IMR-90 (cell line): ENCODE results near the gene DNAH6. TPM values are rescaled to one million over a fixed set of nuclear protein-coding genes. Genes with fewer than 3 reads are reported as not detected.

Experiments used
- ATAC-seq: fragments of 200-7000 bp; cut with Tn5 transposase; 2 replicates; pipeline ENCODE4 v1.9.1; 2020; ENCODE audit warnings: low read depth, mild to moderate bottlenecking, moderate library complexity
- BruUV-seq: library from RNA; stranded (reverse); fragments of 400-500 nt; replicated peaks from 2 replicates; lab custom pipeline; 2021; lab: Mats Ljungman, UMichigan
- CTCF ChIA-PET: fragments of 300-600 bp; formaldehyde crosslinking; extraction: SDS; loops from one replicate; lab custom pipeline; 2021; ENCODE audit warnings: antibody characterized with exemption; lab: Yijun Ruan, JAX
- POLR2A ChIA-PET: fragments of 300-600 bp; sonication (Branson Sonifier 250); formaldehyde crosslinking; loops from one replicate; lab custom pipeline; 2022; ENCODE audit warnings: antibody characterized with exemption; ENCODE audit not compliant: unreplicated experiment; lab: Charles Lee
- DNase-seq: peaks from one replicate; pipeline ENCODE4 v3.0.0; 2013
- H2AFZ ChIP-seq: replicated peaks from 2 replicates; pipeline ENCODE3; 2013; ENCODE audit warnings: low read length, mild to moderate bottlenecking; ENCODE audit not compliant: poor library complexity
- H2AK5ac ChIP-seq: 2 replicates; pipeline ENCODE4 v1.6.1; 2013; ENCODE audit warnings: low read depth, low read length, inconsistent platforms
- H2AK9ac ChIP-seq: replicated peaks from 2 replicates; pipeline ENCODE3; 2013; ENCODE audit warnings: mild to moderate bottlenecking, low read depth, low read length, moderate library complexity; ENCODE audit not compliant: poor library complexity
- H2BK120ac ChIP-seq: 2 replicates; pipeline ENCODE4 v1.6.1; 2013; ENCODE audit warnings: low read depth, low read length, inconsistent platforms
- H2BK15ac ChIP-seq: 3 replicates; pipeline ENCODE4 v1.6.1; 2013; ENCODE audit warnings: low read depth, low read length, inconsistent platforms
- H2BK20ac ChIP-seq: 2 replicates; pipeline ENCODE4 v1.6.1; 2013; ENCODE audit warnings: low read depth, mild to moderate bottlenecking, inconsistent platforms, low read length, moderate library complexity
- H2BK5ac ChIP-seq: 2 replicates; pipeline ENCODE4 v1.6.1; 2013; ENCODE audit warnings: mild to moderate bottlenecking, low read depth, low read length, inconsistent platforms; ENCODE audit not compliant: poor library complexity, severe bottlenecking
- H3K14ac ChIP-seq: replicated peaks from 2 replicates; pipeline ENCODE4 v1.6.1; 2013; ENCODE audit warnings: low read depth, low read length, inconsistent platforms
- H3K18ac ChIP-seq: 2 replicates; pipeline ENCODE4 v1.6.1; 2013; ENCODE audit warnings: low read depth, low read length, control low read depth
- H3K23ac ChIP-seq: 2 replicates; pipeline ENCODE4 v1.6.1; 2013; ENCODE audit warnings: low read depth, low read length, inconsistent platforms
- H3K27ac ChIP-seq: 2 replicates; pipeline ENCODE4 v1.5.1; 2013; ENCODE audit warnings: mild to moderate bottlenecking, control low read depth, low read length; ENCODE audit not compliant: insufficient read depth
- H3K27me3 ChIP-seq: 2 replicates; pipeline ENCODE4 v1.6.1; 2013; ENCODE audit warnings: low read length; ENCODE audit not compliant: control insufficient read depth, insufficient read depth
- H3K36me3 ChIP-seq: 2 replicates; pipeline ENCODE4 v1.6.1; 2013; ENCODE audit warnings: low read length, mixed read lengths; ENCODE audit not compliant: control insufficient read depth, insufficient read depth
- H3K4ac ChIP-seq: 2 replicates; pipeline ENCODE4 v1.6.1; 2013; ENCODE audit warnings: low read depth, low read length, inconsistent platforms
- H3K4me1 ChIP-seq: 2 replicates; pipeline ENCODE4 v1.6.1; 2013; ENCODE audit warnings: low read length, mixed read lengths; ENCODE audit not compliant: control insufficient read depth, insufficient read depth
- H3K4me2 ChIP-seq: 2 replicates; pipeline ENCODE4 v1.6.1; 2013; ENCODE audit warnings: low read depth, mild to moderate bottlenecking, control low read depth, low read length, moderate library complexity
- H3K4me3 ChIP-seq: 2 replicates; pipeline ENCODE4 v1.5.1; 2013; ENCODE audit warnings: low read depth, mild to moderate bottlenecking, control low read depth, low read length, moderate library complexity; ENCODE audit not compliant: insufficient read depth
- H3K56ac ChIP-seq: 2 replicates; pipeline ENCODE4 v1.6.1; 2013; ENCODE audit warnings: low read length, inconsistent platforms; ENCODE audit not compliant: insufficient read depth; ENCODE audit errors: extremely low read depth
- H3K79me1 ChIP-seq, 2 experiments: 2 replicates each; pipeline ENCODE4 v1.6.1; 2013; ENCODE audit warnings: low read length in 2 of 2, inconsistent platforms in 1 of 2, low read depth in 1 of 2
- H3K9ac ChIP-seq: 2 replicates; pipeline ENCODE4 v1.6.1; 2013; ENCODE audit warnings: low read depth, low read length, control low read depth
- H3K9me1 ChIP-seq: 2 replicates; pipeline ENCODE4 v1.6.1; 2013; ENCODE audit warnings: low read length, inconsistent platforms; ENCODE audit not compliant: insufficient read depth
- H3K9me3 ChIP-seq: 2 replicates; pipeline ENCODE4 v1.6.1; 2013; ENCODE audit warnings: low read length; ENCODE audit not compliant: control insufficient read depth, insufficient read depth
- H4K20me1 ChIP-seq: 2 replicates; pipeline ENCODE4 v1.6.1; 2013; ENCODE audit warnings: low read length, inconsistent platforms; ENCODE audit not compliant: insufficient read depth
- H4K5ac ChIP-seq: 2 replicates; pipeline ENCODE4 v1.6.1; 2013; ENCODE audit warnings: mild to moderate bottlenecking, low read depth, low read length, control low read depth
- H4K8ac ChIP-seq, 2 experiments: 2 replicates each; pipeline ENCODE4 v1.6.1; 2013; ENCODE audit warnings: low read depth in 2 of 2, low read length in 2 of 2, control low read depth in 1 of 2, inconsistent platforms in 1 of 2
- H4K91ac ChIP-seq: 2 replicates; pipeline ENCODE4 v1.6.1; 2013; ENCODE audit warnings: low read depth, low read length, inconsistent platforms; ENCODE audit not compliant: insufficient read depth
- BHLHE40 ChIP-seq: fragments of 150-350 bp; IDR thresholded peaks from 2 replicates; pipeline ENCODE4 v1.6.1; 2016; ENCODE audit warnings: mild to moderate bottlenecking, low read depth, low read length
- CEBPB ChIP-seq: IDR thresholded peaks from 2 replicates; pipeline ENCODE4 v1.6.1; 2012; ENCODE audit warnings: low read depth, low read length, improper control_type of control experiment
- CHD1 ChIP-seq: IDR thresholded peaks from 2 replicates; pipeline ENCODE4 v1.6.1; 2012; ENCODE audit warnings: low read depth, low read length, improper control_type of control experiment
- CTCF ChIP-seq: conservative IDR thresholded peaks from 2 replicates; pipeline ENCODE4 v1.5.1; 2012; ENCODE audit warnings: mild to moderate bottlenecking, low read depth, low read length, improper control_type of control experiment
- FOS ChIP-seq: fragments of 150-350 bp; IDR thresholded peaks from 2 replicates; pipeline ENCODE4 v1.6.1; 2016; ENCODE audit warnings: low read depth, low read length
- MAFK ChIP-seq: IDR thresholded peaks from 2 replicates; pipeline ENCODE4 v1.6.1; 2012; ENCODE audit warnings: low read depth, low read length, improper control_type of control experiment
- MAZ ChIP-seq: IDR thresholded peaks from 2 replicates; pipeline ENCODE4 v1.6.1; 2012; ENCODE audit warnings: low read depth, mild to moderate bottlenecking, low read length, improper control_type of control experiment, moderate library complexity, borderline replicate concordance
- MXI1 ChIP-seq: IDR thresholded peaks from 2 replicates; pipeline ENCODE4 v1.6.1; 2012; ENCODE audit warnings: low read depth, mild to moderate bottlenecking, low read length, moderate library complexity, borderline replicate concordance
- NFE2L2 ChIP-seq: fragments of 150-350 bp; IDR thresholded peaks from 2 replicates; pipeline ENCODE4 v1.6.1; 2016; ENCODE audit warnings: low read depth, mild to moderate bottlenecking, low read length
- POLR2A ChIP-seq: IDR thresholded peaks from 2 replicates; pipeline ENCODE4 v1.6.1; 2012; ENCODE audit warnings: mild to moderate bottlenecking, low read depth, low read length
- RAD21 ChIP-seq: IDR thresholded peaks from 2 replicates; pipeline ENCODE4 v1.6.1; 2012; ENCODE audit warnings: low read length, improper control_type of control experiment
- RCOR1 ChIP-seq: IDR thresholded peaks from 2 replicates; pipeline ENCODE4 v1.6.1; 2012; ENCODE audit warnings: mild to moderate bottlenecking, low read length, improper control_type of control experiment; ENCODE audit not compliant: insufficient replicate concordance
- RFX5 ChIP-seq: IDR thresholded peaks from 2 replicates; pipeline ENCODE4 v1.8.0; 2012; ENCODE audit warnings: low read depth, mild to moderate bottlenecking, low read length, moderate library complexity
- SMC3 ChIP-seq: fragments of 150-350 bp; IDR thresholded peaks from 2 replicates; pipeline ENCODE4 v1.6.1; 2016; ENCODE audit warnings: low read depth, mild to moderate bottlenecking, antibody characterized with exemption, low read length, moderate library complexity
- whole genome bisulfite sequencing, 2 experiments: methylation state at CpG; one replicate each; pipeline versions ENCODE4 v1.1.5 to v1.1.7; 2013; ENCODE audit warnings: missing lambda C conversion rate in 2 of 2; ENCODE audit not compliant: insufficient read length in 1 of 2; ENCODE audit errors: extremely low coverage in 2 of 2; 5-methylcytosine and 5-hydroxymethylcytosine counted together
- dilution Hi-C: fragments of 300-500 bp; cut with HindIII; formaldehyde crosslinking; loops from one replicate; pipeline ENCODE4 v1.14.3; 2018; ENCODE audit warnings: low sequenced_read_pairs; ENCODE audit not compliant: unreplicated experiment
- in situ Hi-C: fragments of 300-500 bp; cut with MboI; formaldehyde crosslinking; loops from 3 replicates; pipeline ENCODE4 v1.14.3; 2019; ENCODE audit warnings: low sequenced_read_pairs, inconsistent platforms, mixed read lengths
- intact Hi-C: fragments of 100-400 bp; cut with micrococcal nuclease; formaldehyde crosslinking; loops from 2 replicates; pipeline ENCODE4 v1.10.0; 2022
- polyA plus RNA-seq, 3 experiments: library from polyadenylated mRNA; depleted of rRNA; stranded (reverse); fragments of >200 nt; gene quantifications; 2 replicates each; pipeline ENCODE4 v1.2.3, GENCODE V29; 2012; ENCODE audit warnings: low replicate concordance in 1 of 3
- total RNA-seq: library from RNA; depleted of rRNA; stranded (reverse); fragments of >200 nt; gene quantifications from 2 replicates; pipeline ENCODE4 v1.2.3, GENCODE V29; 2012
- TF ChIP-seq, protein P1 (sequence below): fragments of 150-350 bp; IDR thresholded peaks from 2 replicates; pipeline ENCODE4 v1.6.1; 2017; ENCODE audit warnings: mild to moderate bottlenecking, antibody characterized with exemption, low read length, low read depth

Gene DNAH6
- total and polyA plus RNA-seq, 2 of the 4 experiments (the other 2 are of a cell fraction), result under 0.01 to 0.07 TPM

GRCh38 chr2:84766791-84767190, 250.5 kb downstream of the DNAH6 start:
- no peak for ATAC-seq
- no peaks in the 10 kb centered on the region for H3K36me3 ChIP-seq
- no peak overlapping the region for H3K4me2 ChIP-seq
- no peak overlapping the region for H2AFZ ChIP-seq
- H3K9me1 ChIP-seq, result no peaks in the 10 kb centered on the region
- no peak overlapping the region for H3K27ac ChIP-seq
- no peaks in the 10 kb centered on the region for H4K20me1 ChIP-seq
- no peak overlapping the region for H3K23ac ChIP-seq
- H3K9me3 ChIP-seq, result 0 out of 2 replicates have a peak, but pooled peaks cover 2% of the 10 kb centered on the region
- H4K8ac ChIP-seq, result no peak overlapping the region
- H3K14ac ChIP-seq, result no peak overlapping the region
- H4K5ac ChIP-seq, result no peak overlapping the region
- no CpG with 5 or more reads among the region's 2 CpGs for WGBS, 2 experiments
- no peak overlapping the region for H3K9ac ChIP-seq
- CTCF ChIA-PET, result no interaction called here
- no peak overlapping the region for H2BK120ac ChIP-seq
- POLR2A ChIA-PET, result no interaction called here
- H3K18ac ChIP-seq, result no peak overlapping the region
- dilution Hi-C loops, result no loop called here
- H3K27me3 ChIP-seq, result peaks cover 1% of the 10 kb centered on the region; the same call in 1 of the 2 replicates
- in situ Hi-C loops, result no loop called here
- H2AK5ac ChIP-seq, result no peak overlapping the region
- H2AK9ac ChIP-seq, result no peak overlapping the region
- H2BK5ac ChIP-seq, result no peak overlapping the region
- TF ChIP-seq NFE2L2, result no peak
- no peak for TF ChIP-seq RCOR1
- TF ChIP-seq MAFK, result no peak
- TF ChIP-seq CTCF, result no peak
- TF ChIP-seq BHLHE40, result no peak
- TF ChIP-seq RAD21, result no peak
- TF ChIP-seq FOS, result no peak
- no peak for TF ChIP-seq MAZ
- no peak for TF ChIP-seq SMC3
- TF ChIP-seq RFX5, result no peak
- TF ChIP-seq MXI1, result no peak
- TF ChIP-seq CEBPB, result no peak
- TF ChIP-seq, protein P1, sequence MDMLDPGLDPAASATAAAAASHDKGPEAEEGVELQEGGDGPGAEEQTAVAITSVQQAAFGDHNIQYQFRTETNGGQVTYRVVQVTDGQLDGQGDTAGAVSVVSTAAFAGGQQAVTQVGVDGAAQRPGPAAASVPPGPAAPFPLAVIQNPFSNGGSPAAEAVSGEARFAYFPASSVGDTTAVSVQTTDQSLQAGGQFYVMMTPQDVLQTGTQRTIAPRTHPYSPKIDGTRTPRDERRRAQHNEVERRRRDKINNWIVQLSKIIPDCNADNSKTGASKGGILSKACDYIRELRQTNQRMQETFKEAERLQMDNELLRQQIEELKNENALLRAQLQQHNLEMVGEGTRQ, result no peak
- TF ChIP-seq CHD1, result no peak
- TF ChIP-seq POLR2A, result no peak
- H3K4me1 ChIP-seq, result no peaks in the 10 kb centered on the region
- no peak overlapping the region for H3K56ac ChIP-seq
- H4K91ac ChIP-seq, result no peak overlapping the region
- H3K4ac ChIP-seq, result no peak overlapping the region
- DNase-seq, result no peak
- intact Hi-C loops, result no loop called here
- BruUV-seq, result no TSS peak
- H3K79me1 ChIP-seq, result no peaks in the 10 kb centered on the region
- no peak overlapping the region for H3K4me3 ChIP-seq
- H2BK15ac ChIP-seq, result no peak overlapping the region
- H2BK20ac ChIP-seq, result no peak overlapping the region
